Stimulated activated naive CD4-positive, alpha-beta T cell (primary cell): ENCODE data around the gene PPP6R3.
"Not testable (repeated sequence)": the region's sequence is repeated elsewhere in the genome, so short reads cannot be mapped to it uniquely, and the experiment has no call there.

Experiments used
- DNase-seq, 6 experiments: peaks; one replicate each; lab custom pipeline; 2025; lab: John Stamatoyannopoulos, UW

Gene PPP6R3

GRCh38 chr11:68525336-68525735 is 64.8 kb downstream of the PPP6R3 start:
- DNase-seq: no peak

- DNase-seq: no peak
Measured at GRCh38 chr11:68525930-68526329, 65.4 kb downstream of the PPP6R3 start.

DNA sequence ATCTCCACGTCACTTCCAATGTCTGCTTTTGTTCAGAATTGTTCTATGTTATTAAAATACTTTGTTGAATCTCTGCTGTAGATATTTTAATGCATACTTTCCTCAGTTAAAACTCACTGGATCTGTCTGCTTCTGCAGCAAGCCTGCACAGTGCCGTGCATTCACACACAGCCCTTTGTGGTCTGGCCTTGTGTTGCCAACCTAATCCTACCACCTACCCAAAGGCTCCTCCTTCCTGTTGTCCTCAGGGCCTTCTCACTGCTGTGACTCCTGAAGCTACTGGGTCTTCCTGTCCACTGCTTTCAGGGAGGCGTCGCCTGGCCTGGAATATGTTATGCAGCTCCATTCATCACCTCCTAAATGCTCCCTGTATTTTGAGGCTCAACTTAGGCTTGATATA is 67.0 kb downstream of the PPP6R3 start:
- DNase-seq: no peak

DNA sequence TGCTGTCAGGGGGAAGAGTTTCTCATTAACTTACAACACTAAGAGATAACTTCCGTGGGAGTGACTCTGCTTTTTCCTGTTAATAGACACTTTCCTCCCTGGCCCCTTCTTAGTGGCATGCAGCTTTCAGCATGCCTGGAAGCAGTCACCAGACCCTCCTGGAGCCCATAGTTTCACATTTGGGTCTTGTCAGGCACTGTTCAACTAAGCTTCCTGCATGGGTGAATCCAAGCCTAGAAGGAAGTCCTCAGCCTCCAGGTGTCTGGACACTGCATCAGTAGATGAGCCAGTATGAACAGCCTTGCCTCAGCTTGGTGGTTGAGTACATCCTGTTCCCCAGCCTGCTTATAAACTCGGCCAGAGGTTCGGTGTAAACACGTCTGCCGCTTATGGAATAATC is 68.1 kb downstream of the PPP6R3 start:
- peak in 3 of 6 experiments; percentile 9 to 12 (median 11) for DNase-seq

- no peak for DNase-seq
Measured at GRCh38 chr11:68531129-68531693, 70.7 kb downstream of the PPP6R3 start.

DNA sequence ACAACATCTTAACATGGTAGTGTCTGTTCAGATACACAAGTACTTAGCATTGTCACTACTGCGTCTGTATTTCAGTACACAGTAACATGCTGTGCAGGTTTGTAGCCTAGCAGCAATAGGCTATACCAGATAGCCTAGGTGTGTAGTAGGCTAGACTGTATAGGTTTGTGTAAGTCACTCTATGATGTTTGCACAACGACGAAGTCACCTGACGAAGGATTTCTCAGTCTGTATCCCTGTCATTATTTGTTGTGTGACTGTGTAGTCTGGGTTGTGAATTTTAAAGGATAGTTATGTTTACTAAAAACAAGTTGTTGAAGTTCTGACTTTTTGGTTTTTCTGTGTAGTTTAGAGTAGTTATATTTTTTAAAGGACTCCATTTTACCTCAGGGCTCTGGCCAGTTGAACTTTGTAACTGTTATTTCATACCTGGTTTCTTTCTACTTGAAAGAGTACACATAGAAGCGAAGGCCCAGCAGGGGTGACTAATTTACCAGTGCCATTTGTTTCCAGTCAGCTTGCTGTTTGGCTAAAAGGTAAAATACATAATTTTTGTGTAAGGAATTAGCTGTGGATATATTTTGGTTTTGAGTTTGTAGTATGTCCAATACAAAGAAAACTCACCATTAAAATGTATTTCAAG is 72.3 kb downstream of the PPP6R3 start:
- DNase-seq: no peak

DNA sequence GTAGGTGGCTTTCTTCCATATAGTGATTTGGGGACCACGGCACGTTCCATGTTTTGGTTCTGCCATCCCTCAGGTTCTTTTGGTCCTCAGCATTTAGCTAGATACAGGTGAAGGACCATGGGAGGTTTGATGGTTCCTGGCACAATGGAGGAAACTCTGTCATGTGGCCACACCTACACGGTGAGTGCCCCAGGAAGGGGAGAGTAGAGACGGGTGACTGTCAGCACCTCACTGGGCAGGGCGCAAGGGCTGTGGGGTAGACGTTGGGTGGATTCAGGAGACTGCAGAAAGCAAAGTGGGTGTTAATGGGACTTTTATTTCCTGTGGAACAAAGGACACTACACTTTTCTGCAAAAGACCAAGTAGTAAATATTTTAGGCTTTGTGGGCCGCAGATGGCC is 73.4 kb downstream of the PPP6R3 start:
- DNase-seq: no peak

- DNase-seq: no peak
Measured at GRCh38 chr11:68535098-68535497, 74.5 kb downstream of the PPP6R3 start.

DNA sequence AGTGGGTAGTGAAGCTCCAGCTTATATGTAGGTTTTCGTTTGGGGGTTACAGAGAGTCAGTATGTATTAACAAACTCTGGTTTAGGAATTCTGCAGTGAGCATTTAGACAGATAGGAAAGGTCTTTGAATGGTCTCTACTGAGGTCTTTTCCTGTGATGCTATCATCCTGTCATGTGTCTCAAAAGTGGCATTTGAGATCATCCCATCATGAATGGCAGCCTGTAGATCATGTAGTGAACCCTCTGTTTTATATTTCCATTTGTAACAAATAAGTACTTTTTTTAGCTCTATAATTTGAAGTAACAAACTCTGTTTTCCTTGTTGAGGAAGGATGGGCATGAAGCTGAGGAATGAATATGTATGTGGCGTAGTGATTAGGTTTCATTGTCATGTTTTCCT is 76.2 kb downstream of the PPP6R3 start:
- no peak for DNase-seq

DNA sequence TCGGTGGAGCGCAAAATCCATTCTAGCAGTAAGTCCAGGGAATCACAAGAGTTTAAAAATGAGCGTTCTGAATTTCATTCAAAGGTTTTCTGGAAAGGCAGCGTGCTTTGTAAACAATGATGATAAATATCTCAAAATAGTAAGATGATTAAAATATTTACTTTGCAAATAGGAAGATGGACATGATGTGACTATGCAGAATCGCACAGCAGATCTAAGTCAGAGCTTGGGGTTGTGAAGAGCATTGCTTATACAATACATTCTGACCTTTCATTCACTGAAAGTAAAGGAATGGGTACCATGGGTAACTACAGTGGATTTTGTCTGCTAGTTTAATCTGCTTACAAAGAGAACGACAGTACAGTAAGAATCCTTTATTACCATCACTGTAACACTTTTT is 77.5 kb downstream of the PPP6R3 start:
- DNase-seq: no peak

- DNase-seq: no peak
Measured at GRCh38 chr11:68539395-68539794, 78.8 kb downstream of the PPP6R3 start.

DNA sequence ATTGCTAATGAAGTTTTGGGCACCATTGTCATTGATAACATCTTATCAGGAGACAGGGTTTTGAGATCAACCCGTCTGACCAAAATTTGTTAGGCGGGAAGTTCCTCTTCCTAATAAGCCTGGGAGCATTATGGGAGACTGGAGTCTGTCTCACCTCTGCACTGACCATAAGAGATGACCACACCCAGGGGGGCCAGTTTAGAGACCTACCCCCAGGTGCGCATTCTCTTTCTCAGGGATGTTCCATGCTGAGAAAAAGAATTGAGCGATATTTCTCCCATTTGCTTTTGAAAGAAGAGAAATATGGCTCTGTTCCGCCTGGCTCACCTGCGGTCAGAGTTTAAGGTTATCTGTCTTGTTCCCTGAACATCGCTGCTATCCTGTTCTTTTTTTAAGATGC is 80.0 kb downstream of the PPP6R3 start:
- not testable (repeated sequence) for DNase-seq

DNA sequence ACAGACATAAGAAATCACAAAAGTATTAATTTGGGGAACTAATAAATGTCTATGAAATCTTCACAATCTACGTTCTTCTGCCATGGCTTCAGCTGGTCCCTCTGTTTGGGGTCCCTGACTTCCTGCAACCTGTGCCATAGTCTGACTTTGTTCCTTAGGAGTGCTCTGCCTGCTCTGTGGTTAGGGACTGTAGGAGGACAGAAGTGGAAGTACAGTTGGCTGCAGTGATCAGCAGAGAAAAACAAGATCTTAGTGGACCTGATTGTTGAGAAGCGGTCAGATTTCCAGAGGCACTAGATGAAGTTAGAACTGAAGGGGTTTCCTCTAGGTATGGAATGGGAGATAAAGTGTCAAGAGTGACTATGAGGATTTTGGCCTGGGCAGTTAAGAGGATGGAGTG is 80.6 kb downstream of the PPP6R3 start:
- DNase-seq: no peak

DNA sequence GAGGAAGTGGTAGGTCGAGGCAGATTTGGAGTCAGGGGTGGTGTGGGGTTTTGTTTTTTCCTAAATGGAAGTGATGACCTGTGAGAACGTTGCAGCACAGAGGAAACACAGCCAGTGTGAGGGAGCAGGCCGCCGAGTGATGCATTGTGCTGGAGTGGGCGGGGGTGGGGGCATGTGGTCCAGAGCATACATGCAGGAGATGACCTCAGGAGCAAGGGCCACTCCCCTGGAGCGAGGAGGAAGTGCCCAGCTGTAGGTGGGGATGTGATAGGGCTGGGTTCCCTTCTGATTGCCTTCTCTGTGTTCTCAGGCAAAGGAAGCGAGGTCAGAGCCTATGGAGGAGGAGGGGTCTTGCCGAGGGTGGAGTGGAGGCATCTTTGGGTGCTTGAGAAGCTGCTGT is 81.4 kb downstream of the PPP6R3 start:
- DNase-seq: no peak

- no peak for DNase-seq
Measured at GRCh38 chr11:68542617-68543016, 82.1 kb downstream of the PPP6R3 start.

GRCh38 chr11:68543594-68543993 is 83.0 kb downstream of the PPP6R3 start:
- no peak for DNase-seq

GRCh38 chr11:68545347-68545746 is 84.8 kb downstream of the PPP6R3 start:
- no peak for DNase-seq

- DNase-seq: no peak
Measured at GRCh38 chr11:68545796-68546195, 85.2 kb downstream of the PPP6R3 start.

DNA sequence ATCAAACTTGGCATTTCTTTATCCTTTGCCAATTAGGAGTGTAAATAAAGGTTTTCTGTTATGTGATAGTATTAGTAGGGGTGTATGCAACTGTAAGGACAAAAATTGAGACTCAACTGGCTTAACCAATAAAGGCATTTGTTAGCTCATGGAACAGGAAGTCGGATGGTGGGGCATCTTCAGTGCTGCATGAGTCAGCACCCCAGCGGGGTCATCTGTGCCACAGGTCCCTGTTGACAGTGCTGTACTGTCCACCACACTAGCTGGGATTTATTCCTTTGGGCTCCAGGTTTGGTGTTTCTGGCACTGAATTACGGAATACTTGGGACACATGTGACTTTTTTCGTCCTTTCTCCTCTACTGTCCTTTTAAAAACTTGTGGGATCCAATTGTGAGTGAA is 86.0 kb downstream of the PPP6R3 start:
- DNase-seq: no peak

GRCh38 chr11:68549789-68550484 is 89.4 kb downstream of the PPP6R3 start:
- DNase-seq: peak in 1 of 6 experiments; percentile 6

- peak in 3 of 6 experiments; percentile 6 to 16 (median 9) for DNase-seq
Measured at GRCh38 chr11:68550485-68550817, 89.9 kb downstream of the PPP6R3 start.

GRCh38 chr11:68551223-68551622 is 90.7 kb downstream of the PPP6R3 start:
- no peak for DNase-seq

DNA sequence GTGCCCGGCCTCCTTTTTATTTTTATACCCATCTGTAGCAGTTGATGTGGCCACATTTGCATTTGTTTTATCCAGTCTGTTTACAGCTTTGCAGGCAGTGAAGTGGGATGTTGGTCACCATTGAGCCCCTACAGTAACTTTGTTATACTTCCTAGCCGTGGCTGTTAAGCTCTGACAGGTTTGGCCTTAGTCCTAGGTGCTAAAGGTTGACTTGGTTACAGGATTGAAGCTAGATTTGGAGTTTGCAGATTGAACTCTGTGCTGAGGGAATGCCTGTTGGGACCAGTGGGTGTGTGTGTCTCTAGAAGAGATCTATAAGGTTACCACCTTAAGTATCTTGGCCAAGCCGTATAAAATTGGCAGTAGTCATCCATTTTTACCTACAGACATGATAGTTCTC is 91.2 kb downstream of the PPP6R3 start:
- no peak for DNase-seq

GRCh38 chr11:68552542-68552941 is 92.0 kb downstream of the PPP6R3 start:
- DNase-seq: no peak
